NCI-H1092 (cell line): ENCODE results near the gene LRRC42.

Experiments
- DNase-seq: peaks from one replicate; lab custom pipeline; 2025; lab: John Stamatoyannopoulos, UW

The LRRC42 gene, protein sequence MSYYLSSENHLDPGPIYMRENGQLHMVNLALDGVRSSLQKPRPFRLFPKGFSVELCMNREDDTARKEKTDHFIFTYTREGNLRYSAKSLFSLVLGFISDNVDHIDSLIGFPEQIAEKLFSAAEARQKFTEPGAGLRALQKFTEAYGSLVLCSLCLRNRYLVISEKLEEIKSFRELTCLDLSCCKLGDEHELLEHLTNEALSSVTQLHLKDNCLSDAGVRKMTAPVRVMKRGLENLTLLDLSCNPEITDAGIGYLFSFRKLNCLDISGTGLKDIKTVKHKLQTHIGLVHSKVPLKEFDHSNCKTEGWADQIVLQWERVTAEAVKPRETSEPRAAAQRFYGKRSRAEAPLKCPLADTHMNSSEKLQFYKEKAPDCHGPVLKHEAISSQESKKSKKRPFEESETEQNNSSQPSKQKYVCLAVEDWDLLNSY

DNA sequence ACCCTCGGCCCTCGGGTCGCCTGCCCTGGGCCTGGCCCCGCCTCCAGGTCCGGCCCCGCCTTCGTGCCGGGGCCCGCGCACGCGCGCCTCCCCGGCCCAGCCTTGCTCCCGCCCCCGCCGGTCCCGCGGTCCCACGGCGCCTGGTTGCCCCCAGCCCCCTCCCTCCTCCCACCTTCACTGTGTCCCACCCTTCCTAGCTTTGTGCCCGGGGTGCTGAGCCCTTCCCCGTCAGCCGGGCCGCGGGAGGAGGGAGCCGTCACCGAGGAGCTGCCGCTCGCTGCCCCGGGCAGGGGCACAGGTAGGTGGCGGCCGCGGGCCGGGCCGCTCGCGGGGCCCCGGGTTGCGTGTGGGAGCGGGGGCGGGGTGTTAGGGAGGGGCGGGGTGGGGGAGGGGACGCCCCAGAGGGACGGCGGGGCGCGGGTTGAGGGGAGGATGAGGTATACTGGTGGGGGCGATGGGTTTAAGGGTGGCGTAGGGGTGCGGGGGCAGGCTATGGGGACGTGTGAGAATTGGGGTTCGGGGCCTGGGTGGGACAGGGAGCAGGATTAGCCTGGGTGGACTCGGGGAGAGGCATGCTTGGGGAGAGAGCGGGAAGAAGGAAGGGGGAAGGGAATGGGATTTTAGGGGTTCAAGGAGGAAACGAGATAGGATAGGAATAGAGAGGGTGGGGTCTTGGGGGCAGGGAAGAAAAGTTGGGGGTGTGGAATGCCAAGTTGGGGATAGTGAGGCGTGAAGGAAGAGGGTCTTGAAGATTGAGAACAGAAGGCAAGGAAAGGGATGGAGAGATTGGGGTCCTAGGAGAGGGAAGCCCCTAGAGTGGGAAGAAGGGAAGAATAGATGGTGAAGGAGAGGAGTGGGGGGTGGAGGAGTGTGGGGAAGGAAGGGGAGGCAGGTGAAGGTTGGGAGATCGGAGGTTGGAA lies at the start of gene LRRC42:
Gene LRRC42, plus strand, starts transcription at position 99 of the 920 bp plus-strand sequence. CDS start 5,650 bp downstream, outside the sequence.
- no peak for DNase-seq

DNA sequence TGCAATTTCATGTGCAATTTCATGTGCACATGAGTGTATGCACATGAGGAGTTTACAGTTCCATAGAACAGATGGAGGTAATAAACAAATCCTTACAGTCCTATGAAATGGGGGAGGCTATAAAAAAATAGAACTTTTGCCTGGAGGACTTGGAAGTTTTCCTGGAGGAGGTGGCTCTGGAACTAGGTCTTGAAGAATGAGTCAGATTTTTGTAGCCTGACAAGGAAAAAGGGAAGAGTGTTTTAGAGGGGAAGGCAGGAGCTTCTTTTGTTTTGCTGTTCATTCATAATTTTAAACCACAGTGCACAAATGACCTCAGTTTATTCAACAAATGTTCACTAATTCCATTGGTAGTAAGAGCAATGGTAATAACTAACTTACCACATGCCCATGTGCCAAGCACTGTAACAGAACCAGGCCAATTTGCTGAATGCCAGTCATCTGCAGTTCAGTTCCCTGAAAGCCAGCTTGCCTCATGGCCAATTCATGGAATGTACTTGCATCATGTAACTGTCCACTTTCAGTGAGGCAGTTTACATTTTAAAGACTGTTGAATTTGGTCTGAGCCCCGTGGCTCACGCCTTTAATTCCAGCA lies 49.4 kb upstream of the LRRC42 start:
- DNase-seq: no peak

DNA sequence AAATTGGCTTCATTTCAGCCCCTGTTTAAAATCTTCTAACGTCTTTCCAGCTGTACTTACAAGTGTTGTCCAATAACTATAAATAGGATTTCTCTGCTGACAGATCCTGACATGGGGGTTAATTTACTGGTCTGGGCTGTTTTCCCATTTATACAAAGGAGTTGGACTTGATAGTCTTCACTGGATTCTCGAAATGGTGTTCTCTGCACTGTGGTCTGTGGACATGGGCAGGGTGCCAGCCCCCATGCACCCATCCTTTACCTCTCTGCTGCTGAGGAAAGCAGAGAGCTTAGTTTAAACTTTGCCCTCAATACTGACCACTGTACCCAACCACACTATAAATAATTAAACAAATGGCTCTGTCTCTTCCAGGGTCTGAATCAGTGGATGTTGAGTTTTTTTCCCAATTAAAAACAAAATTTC lies 46.9 kb upstream of the LRRC42 start:
- DNase-seq: no peak

DNA sequence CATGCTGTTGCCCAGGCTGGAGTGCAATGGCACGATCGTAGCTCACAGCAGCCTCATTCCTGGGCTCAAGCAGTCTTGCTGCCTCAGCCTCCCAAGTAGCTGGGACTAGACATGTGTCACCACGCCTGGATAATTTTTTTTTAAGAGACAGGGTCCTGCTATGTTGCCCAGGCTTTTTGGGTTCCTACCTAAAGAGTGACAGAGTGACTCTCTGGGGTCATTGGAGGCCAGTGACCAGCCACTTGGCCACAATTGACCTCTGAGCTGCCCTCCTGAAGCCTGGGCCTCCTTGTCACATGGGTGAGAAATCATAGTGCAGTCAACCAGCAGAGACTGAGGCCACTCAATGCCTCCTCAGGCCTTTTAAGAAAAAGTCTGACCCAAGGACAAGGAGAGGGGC lies 46.4 kb upstream of the LRRC42 start:
- DNase-seq: no peak

DNA sequence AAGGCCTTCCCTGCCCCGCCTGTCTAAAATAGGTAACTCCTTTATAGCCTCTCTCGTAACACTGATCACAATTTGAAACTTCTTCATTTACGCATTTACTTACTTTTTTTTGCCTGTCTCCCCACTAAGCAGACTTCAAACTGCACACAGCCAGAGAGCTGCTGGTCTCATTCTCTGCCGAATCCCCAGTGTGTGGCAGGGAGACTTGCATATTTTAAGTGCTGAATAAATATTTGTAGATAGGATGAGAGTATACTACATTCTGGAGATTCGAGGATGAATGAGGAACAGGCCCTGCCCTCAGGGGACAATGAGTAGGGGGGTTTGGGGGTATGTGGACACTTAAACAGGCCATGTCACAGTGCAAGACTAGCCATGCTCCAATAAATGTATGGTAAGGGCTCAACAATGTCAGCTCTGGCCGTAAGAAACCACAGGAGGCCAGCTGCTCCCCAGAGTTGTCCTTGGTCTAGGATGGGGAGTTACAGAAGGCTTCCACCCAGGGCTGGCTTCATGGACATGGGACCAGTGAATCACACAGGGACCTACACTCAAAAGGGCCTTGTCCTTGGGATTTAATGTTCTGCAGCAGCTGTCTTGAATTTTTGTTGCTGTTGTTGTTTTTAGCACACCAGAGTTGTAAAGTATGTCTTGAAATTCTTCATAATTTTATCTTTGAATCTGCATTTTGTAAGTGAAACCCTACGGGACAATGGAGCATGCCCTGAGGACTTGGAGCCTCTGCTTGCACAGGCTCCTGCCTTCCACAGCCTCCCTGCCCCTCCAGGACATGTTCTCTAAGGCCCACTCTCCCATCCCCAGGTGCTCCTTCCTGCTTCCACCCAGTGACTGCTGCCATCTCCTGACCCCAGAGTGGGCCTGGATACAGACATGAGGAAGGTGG lies 43.7 kb upstream of the LRRC42 start:
- no peak for DNase-seq

DNA sequence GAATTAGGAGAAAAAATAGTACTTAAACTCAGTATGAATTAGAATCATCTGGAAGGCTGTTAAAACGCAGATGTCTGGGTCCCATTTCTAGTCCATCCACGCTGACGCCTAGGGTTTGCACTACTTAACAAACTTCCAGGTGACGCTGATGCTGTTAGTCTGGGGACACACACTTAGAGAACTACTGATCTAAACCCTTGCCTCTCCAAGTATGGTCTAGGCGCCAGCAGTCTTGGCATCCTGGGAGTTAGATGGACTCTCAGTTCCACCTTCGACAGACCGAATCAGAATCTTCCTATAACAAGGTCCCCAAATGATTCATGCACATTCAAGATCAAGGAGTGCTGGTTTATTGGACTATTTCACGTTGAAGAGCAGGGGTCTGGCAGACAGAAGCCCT lies 40.6 kb upstream of the LRRC42 start:
- DNase-seq: no peak

DNA sequence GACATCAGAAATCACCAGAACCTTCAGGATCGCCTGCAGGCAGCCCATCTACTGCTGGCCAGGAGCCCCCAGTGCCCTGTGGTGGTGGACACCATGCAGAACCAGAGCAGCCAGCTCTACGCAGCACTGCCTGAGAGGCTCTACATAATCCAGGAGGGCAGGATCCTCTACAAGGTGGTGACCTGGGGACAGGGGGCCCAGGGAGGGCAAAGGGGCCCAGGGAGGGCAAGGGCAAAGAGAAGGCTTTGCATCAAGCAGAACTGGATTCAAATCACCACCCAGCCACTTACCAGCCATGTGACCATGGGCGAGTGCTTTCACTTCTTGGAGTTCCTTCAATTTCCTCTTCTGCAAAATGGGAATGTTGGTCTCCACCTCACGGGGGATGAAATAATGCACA lies 40.0 kb upstream of the LRRC42 start:
- no peak for DNase-seq

DNA sequence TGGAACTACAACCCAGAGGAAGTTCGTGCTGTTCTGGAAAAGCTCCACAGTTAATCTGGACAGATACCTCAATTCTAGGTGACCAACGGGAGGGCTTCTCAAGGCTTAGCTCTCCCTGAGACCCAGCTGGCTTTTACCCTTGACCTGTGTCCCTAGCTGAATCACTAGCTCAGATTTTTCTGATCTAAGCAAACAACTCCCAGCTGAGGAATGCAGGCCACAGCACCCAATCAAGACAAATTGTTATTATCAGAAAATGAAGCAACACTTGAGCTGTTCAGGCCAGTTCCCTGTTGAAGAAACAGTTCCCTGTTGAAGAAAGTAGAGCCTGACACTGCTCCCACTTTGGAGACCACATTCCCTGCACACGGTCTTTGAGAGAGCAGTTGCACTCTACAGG lies 36.2 kb upstream of the LRRC42 start:
- no peak for DNase-seq

DNA sequence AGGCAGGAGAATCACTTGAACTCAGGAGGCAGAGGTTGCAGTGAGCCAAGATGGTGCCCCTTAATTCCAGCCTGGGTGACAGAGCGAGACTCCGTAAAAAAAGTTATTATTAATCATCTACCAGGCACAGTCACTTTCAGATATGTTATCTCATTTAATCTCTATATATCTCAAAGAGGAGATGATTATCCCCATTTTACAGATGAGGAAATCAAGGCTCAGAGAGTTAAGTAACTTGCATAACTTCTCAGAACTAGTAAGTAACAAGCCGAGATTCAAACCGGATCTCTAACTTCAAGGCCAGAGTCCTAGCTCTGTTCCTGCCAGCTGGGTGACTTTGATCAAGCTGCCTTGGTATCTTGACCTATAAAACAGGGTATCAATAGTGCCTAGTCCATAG lies 34.7 kb upstream of the LRRC42 start:
- DNase-seq: no peak

DNA sequence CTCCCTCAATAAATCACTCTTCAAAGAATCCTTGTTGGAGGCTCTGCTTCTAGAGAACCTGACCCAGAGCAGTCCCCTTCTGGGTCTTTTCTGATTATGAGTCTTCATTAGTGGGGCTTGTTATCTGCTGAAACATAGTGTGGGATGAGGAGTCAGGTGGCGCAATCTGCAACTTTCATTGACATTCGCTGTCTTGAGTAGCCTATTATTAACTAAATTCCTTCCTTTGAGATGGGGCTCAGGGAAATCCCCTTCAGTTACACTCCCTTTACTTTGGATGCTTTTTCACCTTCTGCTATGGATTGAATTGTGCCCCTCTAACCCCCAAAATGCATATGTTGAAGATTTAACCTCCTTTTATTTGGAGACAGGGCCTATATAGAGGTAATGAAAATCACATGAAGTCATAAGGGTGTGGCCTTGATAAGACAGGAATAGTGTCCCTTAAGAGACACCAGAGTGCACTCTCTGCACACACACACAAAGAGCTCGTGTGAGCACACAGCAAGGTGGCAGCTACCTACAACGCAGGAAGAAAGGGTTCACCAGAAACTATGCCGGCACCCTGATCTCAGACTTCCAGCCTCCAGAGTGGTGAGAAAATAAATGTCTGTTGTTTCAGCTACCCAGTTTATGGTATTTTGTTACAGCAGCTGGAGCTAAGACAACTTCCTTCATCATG lies 32.7 kb upstream of the LRRC42 start:
- DNase-seq: no peak

DNA sequence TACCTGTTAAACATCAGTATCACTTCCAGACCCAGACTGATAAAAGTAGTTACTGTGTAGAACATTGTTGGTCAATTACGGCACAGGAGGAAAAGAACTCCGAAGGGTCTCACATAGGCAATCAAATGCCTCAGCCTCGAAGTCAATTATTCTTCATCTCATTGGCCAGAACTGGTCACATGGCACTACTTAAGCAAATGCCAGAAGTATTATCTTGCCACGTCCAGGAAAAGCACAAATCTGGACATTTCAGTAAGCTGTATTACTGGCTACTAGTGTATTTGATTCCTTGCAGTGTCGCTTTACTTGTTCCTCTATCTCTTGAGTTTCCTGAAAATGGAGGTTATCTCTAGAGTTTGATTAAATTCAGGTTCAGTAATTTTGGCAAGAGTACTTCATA lies 27.8 kb upstream of the LRRC42 start:
- no peak for DNase-seq

DNA sequence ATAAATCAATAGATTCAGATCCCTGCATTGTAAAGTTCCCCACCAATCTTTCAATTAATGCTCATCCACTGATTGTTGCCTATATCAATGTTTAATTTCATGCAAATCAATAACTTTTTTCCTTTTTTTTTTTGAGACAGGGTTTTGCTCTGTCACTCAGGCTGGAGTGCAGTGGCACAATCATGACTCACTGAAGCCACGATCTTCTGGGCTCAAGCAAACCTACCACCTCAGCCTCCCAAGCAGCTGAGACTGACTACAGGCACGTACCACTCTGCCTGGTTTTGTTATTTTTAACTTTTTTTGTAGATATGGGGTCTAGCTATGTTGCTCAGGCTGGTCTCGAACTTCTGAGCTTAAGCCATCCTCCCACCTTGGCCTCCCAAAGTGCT lies 26.5 kb upstream of the LRRC42 start:
- no peak for DNase-seq

DNA sequence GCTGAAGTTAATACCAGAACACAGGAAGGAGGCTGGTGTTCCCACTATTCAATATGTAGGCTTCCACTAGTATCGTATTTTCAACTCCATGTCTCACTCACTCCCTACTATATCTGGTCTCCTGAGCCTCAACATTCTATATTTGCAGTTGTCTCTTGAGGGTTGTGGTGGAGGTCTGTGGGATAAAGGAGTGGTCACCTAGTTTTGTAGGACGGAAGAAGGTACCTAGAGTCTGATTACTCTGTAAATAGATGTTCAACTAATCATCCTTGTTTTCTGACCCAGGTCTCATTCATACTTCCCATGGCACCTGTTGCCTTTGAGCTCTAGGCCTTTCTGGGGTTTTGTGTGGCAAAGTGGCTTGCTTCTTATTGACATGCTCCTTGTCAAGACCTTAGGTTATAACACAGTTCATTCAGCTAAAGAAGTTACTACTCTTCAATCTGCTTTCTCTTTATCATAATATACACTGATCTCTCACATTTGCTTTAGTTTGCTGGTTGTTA lies 18.7 kb upstream of the LRRC42 start:
- no peak for DNase-seq

DNA sequence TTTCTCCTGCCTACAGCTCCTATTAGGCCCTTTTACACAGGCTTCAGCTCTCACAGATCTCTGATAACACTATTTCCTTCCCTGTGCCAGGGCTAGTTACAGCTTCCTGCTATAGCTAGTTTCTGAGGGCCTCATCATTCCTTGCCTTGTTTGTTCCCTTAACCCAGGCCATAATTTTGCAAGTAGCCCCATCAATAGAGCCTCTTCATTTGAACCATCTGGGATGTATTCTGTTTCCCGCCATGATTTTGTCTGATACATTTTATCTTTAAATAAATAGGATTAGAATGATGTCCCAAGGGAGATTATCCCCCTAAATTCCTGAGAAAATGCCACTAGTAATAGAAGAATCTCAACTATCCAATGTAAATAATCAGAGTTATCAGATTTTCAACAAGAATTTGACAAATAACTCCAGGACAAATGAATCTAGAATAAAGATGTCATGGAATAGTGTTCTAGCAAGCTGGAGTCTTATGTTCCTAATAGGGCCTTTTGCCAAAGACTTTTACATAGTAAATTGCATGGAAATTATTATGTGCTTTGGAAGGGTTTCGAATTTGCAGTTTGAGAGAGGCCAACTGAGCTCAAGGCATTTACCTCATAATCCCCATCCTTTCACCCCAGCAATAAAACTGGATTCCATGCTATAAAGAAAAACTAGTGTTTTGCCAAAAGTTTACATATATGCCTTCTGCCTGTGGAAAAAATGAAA lies 16.7 kb upstream of the LRRC42 start:
- DNase-seq: no peak

DNA sequence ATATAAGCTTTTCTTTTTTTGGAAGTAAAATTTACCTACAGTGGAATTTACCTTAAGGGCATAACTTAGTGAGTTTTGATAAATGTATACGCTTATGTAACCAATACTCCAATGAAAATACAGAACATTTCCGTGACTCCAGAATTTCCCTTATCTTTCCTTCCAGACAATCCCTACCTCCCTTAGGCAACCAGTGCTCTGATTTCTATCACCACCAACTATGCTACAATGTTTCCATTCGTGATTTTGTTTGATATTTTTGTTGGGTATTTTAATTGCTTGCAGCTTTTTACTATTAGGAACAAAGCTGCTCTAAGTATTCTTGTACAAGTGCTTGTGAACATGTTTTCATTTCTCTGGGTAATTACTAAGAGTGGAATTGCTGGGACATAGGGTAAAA lies 15.2 kb upstream of the LRRC42 start:
- no peak for DNase-seq

DNA sequence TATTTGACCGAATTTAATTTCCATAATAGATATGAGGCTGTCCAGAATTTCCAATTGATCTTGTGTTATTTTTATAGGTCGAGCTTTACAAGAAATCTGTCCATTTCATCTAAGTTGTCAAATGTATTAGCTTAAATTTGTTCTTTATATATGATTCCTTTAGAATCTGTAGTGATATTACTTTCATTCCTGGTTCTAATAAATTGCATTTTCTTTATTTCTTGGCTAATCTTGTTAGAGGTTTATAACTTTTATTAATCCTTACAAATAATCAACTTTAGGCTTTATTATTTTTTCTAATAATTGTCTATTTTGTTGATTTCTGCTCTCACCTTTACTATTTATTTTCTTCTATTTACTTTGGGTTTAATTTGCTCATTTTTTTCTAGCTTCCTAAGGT lies 14.6 kb upstream of the LRRC42 start:
- no peak for DNase-seq

DNA sequence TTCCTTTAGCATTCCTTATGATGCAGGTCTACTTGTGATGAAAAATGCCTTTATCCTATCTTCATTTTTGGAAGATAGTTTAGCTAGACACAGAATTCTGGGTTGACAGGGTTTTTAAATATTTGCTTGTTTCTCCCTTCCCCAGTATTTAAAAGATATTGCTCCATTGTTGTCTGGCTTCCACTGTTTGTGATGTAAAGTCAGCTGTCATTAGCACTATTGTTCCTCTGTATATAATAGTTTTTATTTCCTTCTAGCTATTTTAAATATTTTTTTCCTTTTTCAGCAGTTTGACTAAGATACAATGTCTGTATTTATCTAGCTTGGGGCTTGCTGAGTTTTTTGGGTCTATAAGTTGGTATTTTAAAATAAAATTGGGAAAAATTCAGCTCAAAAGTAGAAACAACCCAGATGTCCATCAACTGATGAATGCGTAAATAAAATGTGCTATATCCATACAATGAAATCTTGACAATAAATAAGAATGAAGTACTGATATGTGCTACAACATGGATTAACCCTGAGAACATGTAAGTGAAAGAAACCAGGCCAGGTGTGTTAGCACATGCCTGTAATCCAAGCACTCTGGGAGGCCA lies 11.9 kb upstream of the LRRC42 start:
- no peak for DNase-seq

DNA sequence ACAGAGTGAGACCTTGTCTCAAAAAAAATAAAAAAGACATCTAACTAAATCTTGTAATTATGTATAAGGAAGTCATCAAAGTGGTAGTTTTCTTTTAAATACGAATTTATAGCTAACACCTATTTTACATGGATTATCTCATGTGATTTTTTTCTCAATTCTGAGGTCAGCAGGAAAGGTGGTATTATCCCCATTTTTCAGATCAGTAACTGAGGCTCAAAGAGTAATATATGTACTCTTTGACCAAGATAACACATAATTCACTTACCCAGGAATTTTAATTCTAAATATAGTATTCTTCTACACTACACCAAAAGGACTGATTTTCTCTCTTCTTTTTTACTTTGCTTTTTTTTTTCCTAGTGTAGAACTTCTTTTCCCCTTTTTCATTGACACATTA lies 9.7 kb upstream of the LRRC42 start:
- DNase-seq: no peak

DNA sequence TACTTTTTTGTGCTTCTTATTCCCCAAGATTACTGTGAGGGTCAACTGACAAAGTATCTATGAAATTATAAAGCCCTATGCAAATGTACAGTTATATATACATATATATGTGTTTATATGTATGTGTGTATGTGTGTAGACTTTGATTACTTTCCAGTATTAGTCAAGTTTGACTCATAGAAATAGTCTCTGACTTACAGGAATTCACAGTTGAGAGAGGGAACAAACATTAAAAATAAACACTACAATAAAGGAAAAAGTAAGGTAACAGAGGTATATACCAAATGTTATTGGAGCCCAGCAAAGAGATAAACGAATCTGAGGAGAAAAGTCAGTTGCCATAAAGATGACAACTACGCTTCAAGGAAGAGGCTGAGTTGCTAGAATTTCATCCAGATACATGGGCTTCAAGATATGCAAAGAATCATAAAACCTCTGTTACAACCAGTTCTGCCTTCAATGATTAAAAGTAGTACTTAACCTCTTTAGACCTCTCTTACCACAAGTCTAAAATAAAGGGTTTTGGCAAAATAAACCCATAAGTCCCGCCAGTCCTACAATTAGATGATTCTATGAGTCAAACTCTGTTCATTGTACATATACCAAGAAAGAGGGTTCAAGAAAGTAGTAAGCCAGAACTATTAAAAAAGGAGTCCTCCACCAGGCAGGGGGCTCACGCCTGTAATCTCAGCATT lies 7.9 kb upstream of the LRRC42 start:
- DNase-seq: no peak
